M059J (cell line): Measurements from ENCODE around the gene OR4E1. TPM values are rescaled to one million over a fixed set of nuclear protein-coding genes. Genes with fewer than 3 reads are reported as not detected.
"Not testable (repeated sequence)": the region's sequence is repeated elsewhere in the genome, so short reads cannot be mapped to it uniquely, and the experiment has no call there.

Source experiments
- DNase-seq: peaks from one replicate; pipeline ENCODE4 v3.0.0-alpha.2; 2012; ENCODE audit warnings: low read depth
- total RNA-seq: library from RNA; depleted of rRNA; stranded (reverse); fragments of >200 nt; shearing (Covaris generic); gene quantifications from 2 replicates; pipeline ENCODE4 v1.2.3, GENCODE V29; 2014; rRNA removed

Gene OR4E1
- total RNA-seq, 1 experiment from 2014 or later: not detected

DNA sequence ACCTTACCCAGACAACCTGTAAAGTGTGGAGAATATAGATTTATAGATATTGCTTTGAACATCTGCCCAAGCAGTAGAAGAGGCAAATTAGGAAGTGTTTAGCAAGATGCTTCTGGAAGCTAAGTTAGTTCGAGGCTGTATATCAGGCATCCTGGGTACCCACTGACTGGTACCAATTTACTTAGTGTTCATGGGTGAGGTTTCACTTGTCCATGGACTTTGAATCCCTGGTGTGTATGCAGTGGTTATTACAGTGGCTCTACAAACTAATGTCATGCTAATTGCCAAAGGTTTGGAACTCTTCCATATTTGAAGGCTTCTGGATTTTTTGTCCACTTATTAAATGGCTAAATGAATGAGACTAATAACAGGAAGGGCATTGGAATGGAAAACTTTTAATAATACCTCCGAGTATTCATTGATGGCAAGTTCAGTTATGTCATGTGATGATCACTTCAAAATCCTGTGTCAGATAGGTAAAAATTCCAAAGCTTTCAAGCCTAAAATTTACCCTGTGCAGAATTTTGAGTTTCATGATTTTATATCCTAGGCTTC, 20.2 kb downstream of the OR4E1 start, which contains the start of gene OR4E2:
Gene OR4E2 (plus strand): TSS at position 505 of the 555 bp plus-strand sequence. CDS start 11,248 bp downstream, outside the sequence.
- no peak for DNase-seq

- no peak for DNase-seq
Measured at GRCh38 chr14:21652209-21652808, 21.3 kb downstream of the OR4E1 start.

DNA sequence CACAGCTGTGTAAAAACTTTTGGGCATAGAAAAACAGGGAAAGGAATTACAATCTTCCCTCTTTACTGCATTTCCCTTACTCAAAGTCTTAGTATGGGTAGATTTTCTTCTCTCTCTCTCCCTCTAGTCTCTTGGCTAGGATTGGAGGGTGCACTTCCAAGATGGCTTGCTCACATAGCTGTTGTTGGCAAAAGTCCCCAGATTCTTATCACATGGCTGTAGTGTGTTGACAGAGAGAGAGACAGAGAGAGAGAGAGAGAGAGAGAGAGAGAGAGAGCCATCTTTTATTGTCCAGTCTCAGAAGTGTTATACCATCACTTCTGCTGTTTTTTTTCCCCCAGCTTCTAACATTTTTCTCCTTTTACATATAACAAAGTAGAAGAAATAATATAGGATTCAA, 26.2 kb downstream of the OR4E1 start:
- DNase-seq: no peak

DNA sequence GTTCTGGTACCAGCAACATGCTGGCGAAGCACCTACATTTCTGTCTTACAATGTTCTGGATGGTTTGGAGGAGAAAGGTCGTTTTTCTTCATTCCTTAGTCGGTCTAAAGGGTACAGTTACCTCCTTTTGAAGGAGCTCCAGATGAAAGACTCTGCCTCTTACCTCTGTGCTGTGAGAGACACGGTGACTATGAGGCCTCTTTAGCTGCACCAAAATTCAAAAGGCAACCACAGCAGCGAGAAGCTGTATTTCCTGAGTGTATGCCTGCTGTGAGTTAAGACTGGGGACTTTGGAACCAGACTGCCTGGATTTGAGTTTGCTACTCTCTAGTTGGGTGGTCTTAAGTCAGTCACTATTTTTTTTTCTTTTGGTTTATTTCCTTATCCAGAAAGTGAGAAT, 30.2 kb downstream of the OR4E1 start:
- DNase-seq: no peak

DNA sequence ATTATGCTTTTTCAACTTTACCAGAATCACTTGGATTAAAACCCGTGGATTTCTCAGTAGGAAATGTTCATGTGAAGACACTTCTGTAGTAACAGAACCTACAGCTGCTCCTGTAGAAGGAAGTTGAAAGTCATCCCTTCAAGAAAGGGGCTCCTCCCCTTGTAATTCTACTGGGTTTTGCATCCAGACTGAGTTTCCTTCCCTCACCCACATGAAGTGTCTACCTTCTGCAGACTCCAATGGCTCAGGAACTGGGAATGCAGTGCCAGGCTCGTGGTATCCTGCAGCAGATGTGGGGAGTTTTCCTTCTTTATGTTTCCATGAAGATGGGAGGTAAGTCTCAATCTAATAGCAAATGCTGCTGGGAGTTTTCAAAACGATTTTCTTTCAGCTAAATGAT, 30.9 kb downstream of the OR4E1 start:
- no peak for DNase-seq

- no peak for DNase-seq
Measured at GRCh38 chr14:21634840-21635239, 38.8 kb downstream of the OR4E1 start, which contains the start of gene OR10G2. Gene OR10G2 (minus strand): TSS chr14:21634940. CDS start chr14:21634842, 98 bp downstream.

DNA sequence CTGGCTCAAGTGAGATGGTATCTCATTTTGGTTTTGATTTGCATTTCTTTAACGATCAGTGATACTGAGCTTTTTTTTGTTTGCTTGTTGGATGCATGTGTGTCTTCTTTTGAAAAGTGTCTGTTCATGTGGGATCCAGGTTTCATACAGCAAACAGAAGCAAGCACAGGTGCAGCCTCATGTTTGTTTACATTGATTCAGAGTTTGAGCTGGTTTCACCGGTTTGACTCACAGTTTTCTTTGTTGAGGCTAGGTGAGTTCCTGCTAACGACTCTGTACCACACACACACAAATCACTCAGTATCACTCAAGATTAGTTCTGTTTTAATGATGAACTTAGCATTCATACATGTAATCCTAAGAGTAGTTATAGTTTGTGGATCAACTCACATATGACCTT, 42.5 kb downstream of the OR4E1 start:
- DNase-seq: no peak

GRCh38 chr14:21630503-21630902, 43.1 kb downstream of the OR4E1 start:
- not testable (repeated sequence) for DNase-seq

GRCh38 chr14:21626491-21627230, 47.0 kb downstream of the OR4E1 start:
- peak; percentile 3 for DNase-seq

Other genes starting within 250 kb of the OR4E1 start
- 26.7 and 55.9 TPM in 2 replicates for gene CHD8, start 217.7 kb downstream of the OR4E1 start, total RNA-seq
- 22.6 and 28.2 TPM in 2 replicates for gene RAB2B, start 196.9 kb downstream of the OR4E1 start, total RNA-seq
- 18.5 and 40.5 TPM in 2 replicates for gene TOX4, start 196.6 kb downstream of the OR4E1 start, total RNA-seq
- 31.0 and 35.0 TPM in 2 replicates for gene METTL3, start 162.5 kb downstream of the OR4E1 start, total RNA-seq
- 1.1 and 2.3 TPM in 2 replicates for gene SALL2, start 147.5 kb downstream of the OR4E1 start, total RNA-seq
- gene OR10G3, start 93.7 kb downstream of the OR4E1 start, total RNA-seq: not detected in 2 replicates
- not detected in 2 replicates for gene OR10G2, start 38.9 kb downstream of the OR4E1 start, total RNA-seq
- not detected in 2 replicates for gene OR4E2, start 20.0 kb downstream of the OR4E1 start, total RNA-seq